ENCODE results near the gene FTCD.
"Not testable (repeated sequence)": the region's sequence is repeated elsewhere in the genome, so short reads cannot be mapped to it uniquely, and the experiment has no call there.

The FTCD gene

DNA sequence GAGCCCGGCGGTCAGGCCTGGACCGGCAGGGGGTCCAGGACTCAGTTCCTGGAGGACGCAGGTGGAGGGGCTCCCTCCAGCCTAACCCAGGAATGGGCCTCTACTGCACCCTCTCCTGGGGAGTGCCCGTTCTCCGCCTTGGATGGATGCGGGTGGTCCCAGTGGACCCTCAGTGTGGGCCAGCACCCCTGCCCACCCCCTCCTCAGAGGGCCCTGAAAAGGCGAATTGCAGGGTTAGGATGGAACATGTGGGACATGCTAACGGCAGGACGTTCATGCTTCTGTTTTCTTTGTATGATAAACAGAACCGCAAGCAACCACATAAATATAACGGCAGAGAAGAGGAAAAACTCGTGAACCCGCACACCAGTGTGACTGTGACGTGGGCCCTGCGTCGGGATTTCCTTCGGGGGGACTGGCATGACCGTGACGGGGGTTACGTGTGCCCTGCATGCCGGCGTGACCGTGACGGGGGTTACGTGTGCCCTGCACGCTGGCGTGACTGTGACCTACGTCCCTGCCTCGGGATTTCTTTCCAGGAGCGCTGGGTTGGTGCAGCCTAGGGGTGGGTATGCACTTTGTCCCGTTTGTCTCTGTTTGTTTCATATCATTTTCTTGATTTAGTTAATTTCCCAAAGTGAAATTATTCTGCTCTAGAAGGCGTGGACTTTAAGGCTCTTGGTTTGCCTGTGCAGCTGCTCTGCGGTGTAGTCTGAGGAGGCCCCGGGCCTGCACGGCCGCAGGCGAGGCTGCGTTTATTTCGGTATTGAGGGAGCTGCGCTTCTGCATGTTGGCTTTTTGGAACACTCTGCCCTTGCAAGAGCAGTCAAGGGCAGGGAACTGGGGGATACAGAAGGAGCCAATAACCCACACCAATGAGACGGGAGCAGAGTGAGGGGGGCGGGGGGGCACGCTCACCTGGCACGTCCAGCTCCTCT is 3.1 kb downstream of the FTCD start:
- no peak for DNase-seq

DNA sequence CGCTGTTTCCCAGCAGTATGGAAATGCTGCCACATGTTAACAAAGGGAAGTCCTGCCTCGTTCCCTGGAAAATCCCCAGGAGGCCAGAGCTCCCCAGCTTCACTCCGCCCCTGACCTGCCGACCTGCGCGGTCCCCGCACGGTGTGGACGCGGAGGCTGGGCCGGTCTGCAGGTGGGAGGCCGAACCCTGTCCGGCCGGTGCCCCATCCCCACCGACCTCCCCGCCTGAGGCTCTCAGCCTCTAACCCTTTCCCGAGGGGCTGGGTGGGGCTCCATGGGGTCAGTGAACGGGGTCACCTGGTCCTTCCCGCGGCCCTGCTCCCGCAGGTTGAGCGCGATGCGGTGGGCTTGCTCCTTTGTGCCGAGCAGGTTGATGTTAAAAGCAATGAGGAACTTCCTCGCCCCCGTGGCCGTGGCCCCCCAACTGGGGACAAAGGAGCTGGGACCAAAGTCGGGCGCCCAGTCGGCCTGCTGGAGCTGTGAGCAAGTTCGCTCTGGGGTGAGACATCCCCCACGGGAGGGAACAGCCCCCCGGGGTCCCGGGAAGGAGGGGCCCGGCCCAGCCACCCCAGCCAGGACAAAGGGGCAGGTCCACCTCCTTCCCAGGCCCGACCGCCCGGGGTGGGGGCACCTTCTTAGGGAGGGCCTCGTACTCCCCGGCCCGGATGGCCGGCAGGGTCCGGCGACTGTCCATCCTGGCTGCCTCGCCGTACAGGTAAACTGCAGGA is 4.0 kb downstream of the FTCD start:
- no peak for DNase-seq

DNA sequence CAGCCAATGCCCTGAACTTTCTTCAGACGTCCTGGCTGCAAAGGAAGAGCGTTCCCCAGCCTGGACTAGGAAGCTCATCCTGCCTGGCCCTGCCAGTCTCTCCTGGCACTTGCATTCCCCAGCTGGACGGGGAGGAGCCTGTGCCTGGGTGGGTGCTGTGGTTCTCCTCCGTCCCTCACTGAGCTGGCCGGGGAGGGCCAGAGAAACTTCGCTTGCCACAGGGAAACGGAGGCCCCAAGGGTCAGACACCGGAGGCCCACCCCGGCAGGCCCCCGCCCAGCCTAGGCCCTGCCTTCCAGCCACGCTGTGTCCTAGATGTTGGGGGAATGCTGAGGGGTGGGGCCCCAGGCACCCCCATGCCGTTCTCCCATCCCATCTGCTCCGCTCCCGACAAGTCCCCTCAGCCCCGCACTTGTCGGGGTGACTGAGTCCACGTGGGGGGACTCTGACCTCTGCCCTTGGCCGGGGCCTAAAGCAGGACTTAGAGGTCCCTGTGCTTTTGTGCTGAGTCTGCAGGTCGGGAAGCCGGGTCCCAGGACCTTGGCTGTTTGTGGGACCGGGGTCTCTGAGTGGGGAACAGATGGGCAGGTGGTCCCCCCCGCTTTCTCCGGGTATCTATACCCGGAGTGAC is 4.8 kb downstream of the FTCD start:
- no peak for DNase-seq

DNA sequence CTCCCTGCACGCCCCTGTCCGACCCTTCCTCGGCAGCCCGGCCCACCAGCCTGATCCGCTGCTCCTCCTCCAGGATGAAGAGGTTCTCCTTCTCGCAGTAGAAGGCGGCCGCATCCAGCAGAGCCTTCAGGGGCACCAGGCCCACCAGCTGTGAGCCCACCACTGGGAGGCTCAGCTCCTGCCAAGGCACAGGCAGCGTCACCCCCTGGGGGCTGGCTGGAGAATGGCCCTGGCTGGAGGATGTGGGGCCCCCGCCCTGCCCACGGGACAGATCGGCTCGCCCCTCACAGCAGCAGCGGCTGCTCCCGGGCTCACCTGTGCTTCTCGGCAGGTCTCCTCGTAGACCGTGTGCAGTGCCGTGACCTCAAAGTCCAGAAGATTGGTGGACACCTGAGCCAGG is 5.3 kb downstream of the FTCD start:
- no peak for DNase-seq

DNA sequence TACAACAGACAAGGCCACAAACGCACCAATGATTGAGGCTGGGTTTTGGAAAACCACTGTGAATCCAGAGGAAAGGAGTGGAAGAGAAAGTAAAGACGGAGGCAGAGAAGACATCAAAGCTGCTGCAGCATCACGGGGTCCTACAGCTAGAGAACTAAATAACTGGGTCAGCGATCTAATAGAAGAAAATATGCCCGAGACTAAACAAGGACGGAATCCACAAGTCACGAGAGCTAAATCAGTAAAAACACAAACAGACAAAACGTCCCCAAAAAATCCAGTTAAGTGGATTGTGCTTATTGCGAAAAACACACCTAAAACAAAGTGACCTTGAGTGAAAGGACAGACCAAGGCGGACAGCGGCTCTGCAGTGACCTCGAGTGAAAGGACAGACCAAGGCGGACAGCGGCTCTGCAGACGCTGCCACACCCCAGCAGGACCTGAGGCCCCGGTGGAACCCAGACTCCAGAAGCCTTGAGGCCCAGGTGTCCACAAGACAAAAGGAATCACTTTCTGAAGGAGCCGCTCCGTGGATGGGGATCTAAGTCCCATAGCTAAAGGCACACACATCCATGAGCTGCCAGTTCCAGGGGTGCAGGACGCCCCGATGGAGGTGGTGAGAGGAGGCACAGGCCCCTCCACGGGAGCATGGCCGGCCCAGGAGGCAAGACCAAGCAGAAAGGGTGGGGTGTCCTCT is 6.0 kb downstream of the FTCD start:
- no peak for DNase-seq

DNA sequence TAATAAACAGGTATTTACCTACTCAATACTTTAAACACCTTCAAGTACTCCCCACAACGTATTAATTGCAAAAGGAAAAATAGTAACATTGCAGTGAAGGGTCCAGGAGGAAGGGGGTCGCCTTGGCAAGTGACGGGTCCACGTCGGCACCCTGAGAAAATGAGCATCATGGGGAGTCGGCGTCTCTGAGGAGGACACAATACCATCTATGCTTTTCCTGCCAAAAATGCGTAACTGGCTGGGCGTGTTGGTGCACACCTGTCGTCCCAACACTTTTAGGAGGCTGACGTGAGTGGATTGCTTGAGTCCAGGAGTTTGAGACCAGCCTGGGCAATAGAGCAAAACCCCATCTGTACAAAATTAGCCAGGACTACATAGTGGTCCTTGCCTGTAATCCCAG is 7.3 kb downstream of the FTCD start:
- no peak for DNase-seq

DNA sequence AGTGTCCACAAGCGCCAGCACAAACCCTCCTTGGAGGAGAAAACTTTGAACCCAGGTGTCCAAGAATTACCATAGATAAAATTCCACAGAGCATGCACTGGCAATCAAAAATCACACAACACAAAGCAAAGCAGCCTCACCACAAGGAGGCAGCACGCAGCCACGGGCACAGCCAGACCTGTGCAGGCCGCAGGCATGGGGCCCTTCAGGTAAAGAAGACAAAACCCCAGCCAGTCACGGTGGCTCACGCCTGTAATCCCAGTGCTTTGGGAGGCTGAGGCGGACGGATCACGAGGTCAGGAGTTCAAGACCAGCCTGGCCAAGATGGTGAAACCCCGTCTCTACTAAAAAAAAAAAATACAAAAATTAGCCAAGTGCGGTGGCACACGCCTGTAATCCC is 8.0 kb downstream of the FTCD start:
- peak in 5 of 6 experiments; percentile 7 to 31 (median 19) for DNase-seq

DNA sequence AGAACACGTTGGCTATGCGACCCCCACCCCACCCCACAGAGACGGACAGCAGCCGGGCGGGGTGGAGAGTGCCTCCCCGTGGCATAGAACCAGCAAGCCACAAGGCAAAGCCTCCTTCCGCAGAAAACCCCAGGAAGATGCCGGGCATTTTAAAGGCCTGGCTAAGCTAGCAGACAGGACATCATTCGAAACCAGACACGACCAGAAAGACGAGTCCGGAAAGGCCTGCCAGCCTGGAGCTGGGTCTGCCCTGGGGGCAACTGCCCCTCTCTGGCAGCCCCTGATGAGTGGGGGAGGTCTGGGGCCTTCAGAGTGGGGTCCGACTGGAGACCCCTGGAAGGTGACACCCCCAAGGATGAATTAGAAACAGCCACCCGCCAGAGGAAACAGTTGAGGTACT is 8.5 kb downstream of the FTCD start:
- no peak for DNase-seq

DNA sequence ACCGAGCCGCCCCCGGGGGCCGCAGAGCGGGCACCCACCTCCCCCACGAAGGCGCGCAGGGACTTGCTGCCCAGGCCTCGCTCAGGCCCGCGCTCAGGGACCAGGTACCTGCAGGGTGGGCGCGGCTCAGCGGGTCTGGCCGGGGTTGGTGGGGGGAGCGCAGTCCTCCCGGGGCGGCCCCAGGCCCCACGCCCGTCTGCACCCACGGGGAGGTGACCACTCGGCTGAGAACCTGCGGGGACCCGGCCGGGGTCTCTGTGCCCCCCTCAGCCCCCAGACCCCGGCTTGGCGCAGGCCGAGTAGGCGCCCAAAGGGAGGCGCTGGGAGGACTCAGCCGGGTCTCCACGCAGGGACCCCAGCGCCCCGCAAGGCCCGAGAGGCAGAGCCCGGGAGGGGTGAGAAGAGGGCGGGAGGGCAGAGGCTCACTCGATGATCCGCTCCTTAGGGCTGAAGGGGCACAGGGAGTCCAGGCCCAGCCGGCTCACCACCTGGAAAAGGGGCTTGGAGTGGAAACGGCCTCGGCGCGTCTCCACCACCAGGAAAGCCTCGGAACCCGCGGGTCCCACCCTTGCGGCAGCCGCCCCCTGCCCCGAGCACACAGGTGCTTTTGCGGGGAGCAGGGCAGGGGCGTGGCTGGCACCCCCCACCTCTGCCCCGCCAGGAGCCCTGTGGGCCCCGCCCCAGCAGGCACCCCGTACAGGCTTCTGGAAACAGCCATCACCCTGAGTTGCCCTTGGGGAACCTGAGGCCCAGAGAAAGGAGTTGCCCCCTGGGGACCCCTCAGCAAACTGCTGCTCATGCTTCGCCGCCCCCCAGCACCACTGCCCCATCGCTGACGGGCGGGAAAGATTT is 9.3 kb downstream of the FTCD start:
- no peak for DNase-seq

DNA sequence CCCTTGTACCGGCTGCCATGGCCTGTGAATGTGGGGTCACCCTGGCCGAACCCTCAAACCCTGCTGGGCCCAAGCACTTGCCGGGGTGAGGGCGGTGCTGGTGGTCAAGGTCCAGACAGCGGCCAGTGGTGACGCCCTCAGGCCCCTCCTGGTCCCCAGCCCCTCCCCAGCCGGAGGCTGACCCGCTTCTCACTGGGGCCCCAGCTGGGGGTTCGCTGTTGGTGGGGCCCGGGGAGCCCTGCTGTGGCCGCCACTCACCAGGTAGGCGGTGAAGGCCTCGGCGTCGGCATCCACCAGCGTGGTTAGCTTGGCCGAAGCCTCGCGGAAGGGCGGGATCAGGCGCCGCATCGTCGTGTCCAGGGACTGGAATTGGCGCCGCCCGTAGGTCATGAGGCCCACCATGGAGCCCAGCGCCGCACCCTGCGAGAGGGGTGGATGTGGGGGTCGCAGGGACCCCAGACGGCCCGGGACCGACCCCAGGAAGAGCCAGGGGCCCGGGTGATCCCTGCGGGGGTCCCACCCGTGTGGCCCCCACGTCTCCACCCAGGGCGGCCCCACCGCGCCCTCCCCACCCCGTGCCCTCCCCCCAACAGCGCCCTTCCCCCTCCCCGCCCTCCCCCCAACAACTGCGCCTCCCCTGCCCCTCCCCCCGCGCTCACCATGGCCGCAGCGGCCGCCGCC is 10.1 kb downstream of the FTCD start:
- no peak for DNase-seq

DNA sequence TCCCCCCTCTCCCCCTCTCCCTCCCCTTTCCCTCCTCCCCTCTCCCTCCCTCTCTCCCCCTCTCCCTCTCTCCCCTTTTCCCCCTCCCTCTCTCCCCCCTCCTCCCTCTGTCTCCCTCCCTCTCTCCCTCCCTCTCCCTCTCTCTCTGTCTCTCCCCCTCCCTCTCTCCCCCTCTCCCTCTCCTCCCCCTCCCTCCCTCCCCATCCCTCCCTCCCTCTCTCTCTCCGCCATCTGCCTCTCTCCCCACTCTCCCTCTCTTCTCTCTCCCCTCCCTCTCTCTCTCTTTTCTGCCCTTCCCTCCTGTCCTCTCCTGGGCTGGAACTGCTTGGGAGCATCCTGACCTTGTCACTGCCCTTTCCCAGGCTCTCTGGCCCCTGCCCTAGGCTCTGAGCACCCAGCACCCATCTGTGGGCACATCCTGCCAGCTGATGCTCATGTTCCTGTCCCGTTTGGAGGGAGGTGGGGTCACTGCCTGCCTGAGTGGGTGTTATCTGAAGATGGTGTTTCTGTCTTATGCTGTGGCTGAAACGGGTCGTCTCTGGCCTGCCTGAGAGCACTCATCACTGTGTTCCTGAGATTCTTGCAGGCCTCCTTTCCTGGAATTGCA is 10.8 kb downstream of the FTCD start:
- DNase-seq: no peak

DNA sequence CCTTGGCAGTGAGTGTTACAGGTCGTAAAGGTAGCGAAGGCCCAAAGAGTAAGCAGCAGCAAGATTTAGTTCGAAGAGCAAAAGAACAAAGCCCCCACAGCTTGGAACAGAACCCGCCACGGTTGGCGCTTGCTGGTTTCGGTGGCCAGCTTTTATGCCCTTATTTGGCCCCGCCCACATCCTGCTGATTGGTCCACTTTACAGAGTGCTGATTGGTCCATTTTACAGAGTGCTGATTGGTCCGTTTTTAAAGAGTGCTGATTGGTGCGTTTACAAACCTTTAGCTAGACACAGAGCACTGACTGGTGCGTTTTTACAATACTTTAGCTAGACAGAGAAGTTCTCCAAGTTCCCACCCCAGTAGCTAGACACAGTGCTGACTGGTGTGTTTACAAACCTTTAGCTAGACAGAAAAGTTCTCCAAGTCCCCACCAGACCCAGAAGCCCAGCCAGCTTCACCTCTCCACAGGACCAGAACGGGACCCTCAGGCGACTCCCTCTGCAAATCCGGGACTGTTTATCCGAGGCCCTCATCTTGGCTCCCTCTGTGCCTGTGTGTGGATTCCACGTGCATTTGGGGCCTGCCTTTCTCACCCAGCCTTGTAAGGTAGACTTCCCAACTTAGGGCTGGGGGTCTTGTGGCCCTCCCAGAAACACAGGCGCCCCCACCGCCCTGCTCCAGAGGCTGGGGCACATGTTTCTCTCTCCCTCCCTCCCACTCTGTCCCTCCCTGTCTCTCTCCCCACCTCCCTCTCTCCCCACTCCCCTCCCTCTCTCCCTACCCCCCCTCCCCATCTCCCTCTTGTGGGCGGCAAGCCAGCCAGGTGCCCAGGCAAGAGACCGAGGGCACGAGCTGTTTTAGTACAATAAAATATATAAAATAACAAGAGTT is 12.6 kb downstream of the FTCD start:
- peak in 2 of 6 experiments; percentile 19 to 23 for DNase-seq

DNA sequence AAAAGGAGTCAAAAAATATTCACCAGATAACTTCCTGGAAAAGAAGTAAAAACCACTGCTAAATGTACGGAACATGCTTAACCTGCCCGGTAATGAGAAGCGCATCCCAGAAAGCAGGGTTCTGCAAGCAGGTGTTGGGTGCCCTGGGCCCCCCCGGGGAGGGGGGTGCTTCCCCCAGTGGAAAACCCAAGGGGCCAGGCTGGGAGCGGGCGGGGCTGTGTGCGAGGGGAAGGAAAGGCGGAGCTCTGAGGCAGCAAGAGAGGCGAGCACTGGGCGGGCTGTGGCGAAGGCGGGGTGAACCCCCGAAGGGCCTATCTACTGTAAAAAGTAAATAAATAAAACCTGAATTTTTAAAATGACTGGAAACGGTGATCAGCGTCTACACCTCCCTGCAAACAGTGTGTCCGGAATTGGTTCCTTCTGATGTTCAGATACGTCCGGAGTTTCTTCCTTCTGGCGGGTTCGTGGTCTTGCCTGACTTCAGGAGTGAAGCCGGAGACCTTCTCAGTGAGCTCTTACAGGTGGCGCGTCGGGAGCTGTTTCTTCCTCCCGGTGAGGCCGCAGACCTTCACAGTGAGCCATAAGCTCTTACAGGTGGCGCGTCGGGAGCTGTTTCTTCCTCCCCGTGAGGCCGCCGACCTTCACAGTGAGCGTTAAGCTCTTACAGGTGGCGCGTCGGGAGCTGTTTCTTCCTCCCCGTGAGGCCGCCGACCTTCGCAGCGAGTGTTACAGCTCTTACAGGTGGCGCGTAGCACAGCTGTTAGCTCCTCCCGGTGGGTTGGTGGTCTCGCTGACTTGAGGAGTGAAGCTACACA is 13.4 kb downstream of the FTCD start:
- no peak for DNase-seq

DNA sequence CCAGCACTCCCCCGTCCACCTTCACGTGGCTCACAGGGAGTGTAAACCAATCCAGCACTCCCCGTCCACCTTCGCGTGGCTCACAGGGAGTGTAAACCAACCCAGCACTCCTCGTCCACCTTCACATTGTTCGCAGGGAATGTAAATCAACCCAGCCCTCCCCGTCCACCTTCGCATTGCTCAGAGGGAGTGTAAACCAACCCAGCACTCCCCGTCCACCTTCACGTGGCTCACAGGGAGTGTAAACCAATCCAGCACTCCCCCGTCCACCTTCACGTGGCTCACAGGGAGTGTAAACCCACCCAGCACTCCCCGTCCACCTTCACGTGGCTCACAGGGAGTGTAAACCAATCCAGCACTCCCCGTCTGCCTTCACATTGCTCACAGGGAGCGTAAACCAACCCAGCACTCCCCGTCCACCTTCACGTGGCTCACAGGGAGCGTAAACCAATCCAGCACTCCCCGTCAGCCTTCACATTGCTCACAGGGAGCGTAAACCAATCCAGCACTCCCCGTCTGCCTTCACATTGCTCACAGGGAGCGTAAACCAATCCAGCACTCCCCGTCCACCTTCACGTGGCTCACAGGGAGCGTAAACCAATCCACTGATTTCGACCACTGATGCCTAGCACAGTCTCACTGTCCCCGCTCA is 14.9 kb downstream of the FTCD start:
- not testable (repeated sequence) for DNase-seq

DNA sequence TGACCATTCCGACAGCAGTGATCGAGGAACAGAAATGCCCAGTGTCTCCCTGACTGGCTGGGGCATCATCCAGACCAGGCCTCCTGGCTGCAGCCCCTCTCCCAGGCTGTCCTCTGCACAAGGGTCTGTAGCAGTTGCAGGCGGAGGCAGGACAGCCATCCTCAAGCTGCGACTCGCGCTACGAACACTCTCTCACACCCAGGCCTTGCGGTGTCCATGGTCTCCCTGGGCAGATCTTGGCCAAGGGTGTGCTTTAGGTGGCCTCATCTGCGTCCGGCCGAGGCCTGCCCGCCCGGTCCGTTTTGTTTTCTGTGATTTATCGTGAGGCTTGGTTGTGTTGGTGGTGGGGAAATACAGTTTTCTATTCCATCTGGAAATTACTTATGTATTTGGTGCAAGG is 15.7 kb downstream of the FTCD start:
- DNase-seq: no peak

DNA sequence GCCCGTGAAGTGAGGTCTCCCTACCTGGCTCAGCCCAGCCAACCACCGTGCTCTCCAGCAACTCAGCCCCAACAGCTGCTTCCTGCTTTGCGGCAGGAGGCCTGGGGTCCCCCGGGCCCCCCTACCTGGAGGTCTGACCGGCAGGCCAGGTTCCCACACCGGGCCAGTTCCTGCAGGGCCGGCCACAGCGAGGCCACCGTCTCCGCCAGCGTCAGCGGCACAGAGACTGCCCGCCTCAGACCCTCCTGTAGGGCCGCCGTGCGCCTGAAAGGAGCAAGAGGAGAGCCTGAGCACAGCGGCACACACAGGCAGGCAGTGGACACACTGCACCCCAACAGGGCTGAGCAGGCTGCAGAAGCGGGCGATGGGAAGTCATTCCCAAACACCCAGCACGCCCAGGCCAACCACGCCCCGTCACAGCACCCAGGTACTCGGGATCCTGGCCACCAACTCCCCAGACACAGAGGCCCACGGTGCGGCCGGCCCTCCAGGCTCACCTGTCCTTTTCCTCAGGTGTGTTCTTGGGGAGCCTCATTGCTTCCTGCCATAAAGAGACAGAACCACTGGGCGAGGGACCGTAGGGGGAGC is 16.9 kb downstream of the FTCD start:
- no peak for DNase-seq

DNA sequence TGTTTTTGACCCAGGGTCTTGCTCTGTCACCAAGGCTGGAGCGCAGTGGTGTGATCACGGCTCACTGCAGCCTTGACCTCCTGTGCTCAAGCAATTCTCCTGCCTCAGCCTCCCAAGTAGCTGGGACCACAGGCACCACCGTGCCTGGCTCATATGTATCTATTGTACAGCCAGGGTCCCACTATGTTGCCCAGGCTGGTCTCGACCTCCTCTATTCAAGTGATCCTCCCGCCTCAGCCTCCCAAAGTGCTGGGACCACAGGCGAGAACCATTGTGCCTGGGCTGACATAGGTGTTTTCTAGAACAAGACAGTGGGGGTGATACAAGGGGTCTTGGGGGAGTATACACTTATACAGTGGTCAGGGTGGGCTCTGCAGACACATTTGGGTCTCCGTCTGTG is 17.5 kb downstream of the FTCD start:
- DNase-seq: no peak

DNA sequence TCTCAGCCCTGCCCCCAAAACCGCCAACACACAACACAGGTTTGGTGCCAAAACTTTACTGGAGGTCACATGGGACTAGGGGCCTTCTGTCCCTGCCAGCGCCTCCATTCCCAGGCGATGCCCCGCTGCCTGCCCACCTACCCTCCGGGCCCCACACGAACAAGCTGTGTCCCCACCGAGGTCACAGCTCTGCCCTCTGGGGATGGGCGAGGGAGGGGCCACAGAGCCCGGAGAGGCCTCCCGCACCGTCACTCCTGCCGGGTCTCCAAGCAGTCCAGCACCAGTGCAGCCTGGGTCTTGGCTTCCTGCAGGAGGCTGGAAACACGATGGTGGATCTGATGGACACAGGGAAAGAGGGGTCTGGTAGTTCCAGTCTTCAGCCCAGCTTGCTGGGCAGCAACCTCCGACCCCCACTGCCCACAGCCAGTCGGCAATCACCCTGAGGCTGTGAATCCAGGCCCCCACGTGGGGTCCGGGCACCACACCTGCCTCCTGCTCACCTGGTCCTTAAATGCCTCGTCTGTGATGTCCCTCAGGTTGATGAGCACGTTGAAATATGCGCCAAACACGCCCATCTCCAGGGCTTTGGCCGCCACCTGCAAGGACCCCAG is 18.5 kb downstream of the FTCD start:
- DNase-seq: no peak

All from stimulated activated naive CD4-positive, alpha-beta T cell (primary cell).